Panc1 (cell line): ENCODE data around the gene RNF7.

Experiments used
- POLR2AphosphoS5 ChIP-seq: IDR thresholded peaks from 2 replicates; pipeline ENCODE4 v1.6.1; 2012; ENCODE audit warnings: mild to moderate bottlenecking, low read depth, low read length, moderate library complexity
- TF ChIP-seq, protein P1 (sequence below): fragments of 450-650 bp; IDR thresholded peaks from 2 replicates; pipeline ENCODE4 v1.5.1; 2017; ENCODE audit warnings: mild to moderate bottlenecking

DNA sequence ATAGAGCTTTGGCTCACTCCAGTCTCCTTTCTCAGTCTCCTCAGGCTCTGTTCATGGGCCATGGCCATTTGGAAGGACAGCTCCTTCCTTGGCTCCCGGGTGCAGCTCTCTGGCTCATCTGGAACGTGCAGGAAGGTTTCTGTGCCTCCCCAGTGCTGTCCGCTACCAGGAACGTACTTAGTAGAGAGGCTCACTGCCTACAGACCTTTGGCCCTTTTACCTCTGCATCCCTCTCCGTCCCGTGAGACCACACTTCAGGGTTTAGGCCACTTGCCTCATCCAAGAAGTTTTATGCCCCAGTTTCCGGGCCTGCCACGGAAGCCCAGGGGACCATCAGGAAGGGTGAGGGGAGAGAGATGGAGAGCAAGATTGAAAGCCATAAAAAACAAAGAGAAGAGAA is 46.0 kb downstream of the RNF7 start:
- TF ChIP-seq, protein P1, sequence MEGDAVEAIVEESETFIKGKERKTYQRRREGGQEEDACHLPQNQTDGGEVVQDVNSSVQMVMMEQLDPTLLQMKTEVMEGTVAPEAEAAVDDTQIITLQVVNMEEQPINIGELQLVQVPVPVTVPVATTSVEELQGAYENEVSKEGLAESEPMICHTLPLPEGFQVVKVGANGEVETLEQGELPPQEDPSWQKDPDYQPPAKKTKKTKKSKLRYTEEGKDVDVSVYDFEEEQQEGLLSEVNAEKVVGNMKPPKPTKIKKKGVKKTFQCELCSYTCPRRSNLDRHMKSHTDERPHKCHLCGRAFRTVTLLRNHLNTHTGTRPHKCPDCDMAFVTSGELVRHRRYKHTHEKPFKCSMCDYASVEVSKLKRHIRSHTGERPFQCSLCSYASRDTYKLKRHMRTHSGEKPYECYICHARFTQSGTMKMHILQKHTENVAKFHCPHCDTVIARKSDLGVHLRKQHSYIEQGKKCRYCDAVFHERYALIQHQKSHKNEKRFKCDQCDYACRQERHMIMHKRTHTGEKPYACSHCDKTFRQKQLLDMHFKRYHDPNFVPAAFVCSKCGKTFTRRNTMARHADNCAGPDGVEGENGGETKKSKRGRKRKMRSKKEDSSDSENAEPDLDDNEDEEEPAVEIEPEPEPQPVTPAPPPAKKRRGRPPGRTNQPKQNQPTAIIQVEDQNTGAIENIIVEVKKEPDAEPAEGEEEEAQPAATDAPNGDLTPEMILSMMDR: no peak
- no peak for TF ChIP-seq POLR2AphosphoS5
